Upper lobe of left lung (tissue), 4 donors: ENCODE measurements around the gene DMRTC2.

Source experiments
- POLR2A ChIP-seq, 4 donors: fragments of 450-650 bp; IDR thresholded peaks; one replicate each; pipeline ENCODE4 v1.5.1; 2016 to 2017; ENCODE audit warnings: antibody characterized with exemption in 4 of 4, mild to moderate bottlenecking in 2 of 4
- POLR2AphosphoS5 ChIP-seq, 2 donors: sonication (generic); formaldehyde crosslinking; IDR thresholded peaks; one replicate each; pipeline ENCODE4 v1.5.1; 2017; ENCODE audit warnings: antibody characterized with exemption in 2 of 2
- TF ChIP-seq, protein P1 (sequence below), 6 experiments: fragments of 450-650 bp in 4 of 6; fragments of 200-600 bp in 2 of 6; sonication (generic) in 2 of 6; IDR thresholded peaks; one replicate each; pipeline ENCODE4 v1.5.1; 2016 to 2019; ENCODE audit warnings: antibody characterized with exemption in 6 of 6

DNA sequence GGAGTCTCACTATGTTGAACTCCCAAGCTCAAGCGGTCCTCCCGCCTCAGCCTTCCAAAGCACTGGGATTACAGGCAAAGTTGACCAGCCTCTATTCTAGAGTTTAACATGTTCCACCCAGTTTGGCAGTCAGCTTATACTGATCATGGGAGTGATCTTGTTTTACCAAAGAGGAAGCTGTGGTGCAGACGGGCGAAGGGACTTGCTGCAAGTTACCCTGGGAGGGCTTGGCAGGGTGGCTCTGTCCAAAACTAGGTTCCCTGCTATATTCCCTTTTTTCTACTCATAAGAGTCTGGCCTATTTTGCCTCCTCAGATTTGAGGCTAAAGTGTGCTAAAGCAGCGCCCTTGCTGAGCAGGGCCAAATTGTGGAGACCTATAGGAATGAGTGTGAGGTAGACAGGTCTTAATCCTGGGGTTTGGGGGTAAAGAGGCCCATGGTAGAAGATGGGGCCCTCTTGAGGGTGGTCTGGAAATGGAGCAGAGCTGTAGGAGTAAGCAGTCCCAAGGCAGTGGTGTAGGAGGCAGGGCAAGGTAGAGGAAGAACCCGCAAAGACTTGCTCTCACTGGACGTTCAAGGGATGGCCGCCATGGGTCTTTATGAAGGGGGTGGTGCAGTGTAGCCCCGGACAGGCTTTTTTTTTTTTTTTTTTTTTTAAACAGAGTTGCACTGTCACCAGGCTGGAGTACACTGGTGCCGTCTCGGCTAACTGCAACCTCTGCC lies 18.5 kb downstream of the DMRTC2 start:
- TF ChIP-seq, protein P1, sequence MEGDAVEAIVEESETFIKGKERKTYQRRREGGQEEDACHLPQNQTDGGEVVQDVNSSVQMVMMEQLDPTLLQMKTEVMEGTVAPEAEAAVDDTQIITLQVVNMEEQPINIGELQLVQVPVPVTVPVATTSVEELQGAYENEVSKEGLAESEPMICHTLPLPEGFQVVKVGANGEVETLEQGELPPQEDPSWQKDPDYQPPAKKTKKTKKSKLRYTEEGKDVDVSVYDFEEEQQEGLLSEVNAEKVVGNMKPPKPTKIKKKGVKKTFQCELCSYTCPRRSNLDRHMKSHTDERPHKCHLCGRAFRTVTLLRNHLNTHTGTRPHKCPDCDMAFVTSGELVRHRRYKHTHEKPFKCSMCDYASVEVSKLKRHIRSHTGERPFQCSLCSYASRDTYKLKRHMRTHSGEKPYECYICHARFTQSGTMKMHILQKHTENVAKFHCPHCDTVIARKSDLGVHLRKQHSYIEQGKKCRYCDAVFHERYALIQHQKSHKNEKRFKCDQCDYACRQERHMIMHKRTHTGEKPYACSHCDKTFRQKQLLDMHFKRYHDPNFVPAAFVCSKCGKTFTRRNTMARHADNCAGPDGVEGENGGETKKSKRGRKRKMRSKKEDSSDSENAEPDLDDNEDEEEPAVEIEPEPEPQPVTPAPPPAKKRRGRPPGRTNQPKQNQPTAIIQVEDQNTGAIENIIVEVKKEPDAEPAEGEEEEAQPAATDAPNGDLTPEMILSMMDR (IDR thresholded peaks at IDR 0.05), result no peak
- TF ChIP-seq POLR2A (IDR thresholded peaks at IDR 0.05) (no peak), POLR2AphosphoS5 (IDR thresholded peaks at IDR 0.05) (no peak)
